Stimulated activated CD8-positive, alpha-beta memory T cell treated with anti-CD3 and anti-CD28 coated beads, Interleukin-2, amount 100 ng/mL, for 48 hours (primary cell): Measurements from ENCODE around the gene NFATC1.

Experiments
- DNase-seq, 2 donors: peaks; one replicate each; pipeline ENCODE4 v3.0.0-alpha.2; 2020; ENCODE audit warnings: low read depth in 2 of 2

NFATC1 gene

DNA sequence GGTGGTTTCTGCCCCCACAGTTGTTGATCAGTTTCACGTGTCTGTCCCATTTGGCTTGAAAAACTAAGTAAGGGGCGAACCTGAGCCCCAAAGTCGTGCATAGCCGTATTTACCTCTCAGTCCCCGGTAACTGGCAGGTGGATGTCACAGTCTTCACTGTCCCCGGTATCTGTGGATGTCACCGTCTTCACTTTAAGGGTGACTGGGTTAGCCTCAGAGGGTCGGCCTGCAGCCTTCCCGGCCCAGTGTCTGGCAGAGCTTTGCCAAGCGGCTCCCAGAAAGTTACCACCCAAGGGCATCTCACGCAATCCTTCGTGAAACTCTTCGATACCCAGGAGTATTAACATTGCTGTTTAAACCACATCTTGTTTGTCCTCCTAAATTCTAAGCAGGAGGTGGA lies 158.6 kb downstream of the NFATC1 start:
- DNase-seq, result no peak

DNA sequence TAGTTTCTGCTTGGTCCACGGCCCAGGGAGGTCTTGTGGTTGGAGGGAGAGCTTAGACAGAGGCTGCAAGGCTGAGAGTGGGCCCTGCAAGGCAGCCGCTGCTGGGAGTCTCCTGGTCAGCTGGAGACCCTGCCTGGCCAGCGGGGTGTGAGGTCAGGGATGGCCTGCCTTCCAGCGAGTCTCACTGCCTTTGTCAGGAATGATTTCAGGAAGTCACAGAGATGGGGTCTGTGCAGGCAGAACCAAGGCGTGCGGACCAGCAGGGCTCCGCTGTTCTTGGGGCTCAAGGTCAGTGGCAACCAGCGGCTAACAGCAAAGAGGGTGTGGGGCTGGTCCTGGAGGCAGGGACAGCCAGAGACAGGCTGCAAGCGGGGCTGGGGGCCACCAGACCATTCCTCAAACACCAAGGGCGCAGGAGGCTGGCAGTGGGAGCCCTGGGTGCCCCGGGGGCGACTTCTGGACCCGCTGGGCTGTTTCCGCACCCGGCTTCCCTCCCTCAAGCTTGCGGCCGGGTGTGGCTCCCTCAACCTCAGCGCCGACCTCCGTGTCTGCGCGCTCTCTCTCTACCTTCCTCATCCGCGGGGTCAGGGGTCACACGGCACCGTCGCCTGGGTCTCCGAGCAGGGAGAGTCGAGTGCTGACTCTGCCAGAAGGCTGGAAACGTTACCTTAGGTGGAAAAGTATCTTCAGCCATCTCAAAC lies 159.4 kb downstream of the NFATC1 start:
- DNase-seq, result no peak

- DNase-seq, result no peak
These were observed 160.2 kb downstream of the NFATC1 start for GRCh38 chr18:79555885-79556284.

DNA sequence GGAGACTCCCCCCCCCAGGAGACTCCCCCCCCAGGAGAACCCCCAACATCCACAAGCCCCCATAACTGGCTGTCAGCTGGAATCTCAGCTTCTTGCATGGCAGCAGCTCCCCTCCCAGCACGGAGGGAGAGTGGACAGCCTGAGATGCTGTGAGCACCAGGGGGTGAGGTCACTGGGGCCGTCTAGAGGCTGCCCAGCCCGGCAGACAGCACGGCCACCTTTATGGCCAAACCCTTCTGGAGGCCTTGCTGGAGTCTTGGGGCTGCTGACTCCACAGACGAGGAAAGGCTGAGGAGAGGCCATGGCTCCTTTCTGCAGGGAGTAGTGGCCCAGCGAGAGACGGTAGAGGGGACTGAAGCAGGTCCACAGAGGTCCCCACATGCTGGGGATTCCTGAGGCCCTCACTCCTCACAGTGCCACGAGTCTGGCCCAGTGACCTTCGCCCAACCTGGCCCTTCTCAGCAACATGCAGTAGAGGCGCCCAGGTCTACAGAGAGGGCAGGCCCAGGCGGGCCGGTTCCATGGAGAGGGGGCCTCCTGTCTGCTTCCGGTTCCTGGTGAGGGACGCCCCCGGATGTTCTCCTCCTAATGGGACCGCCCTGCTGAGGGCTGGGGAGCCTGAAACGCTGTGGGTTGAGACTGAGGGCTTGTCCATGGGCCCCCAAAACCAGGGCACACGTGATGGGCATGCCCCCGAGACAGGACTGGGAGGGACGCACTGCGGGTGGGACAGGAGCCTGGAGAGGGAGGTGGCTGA lies 161.3 kb downstream of the NFATC1 start:
- no peak for DNase-seq

DNA sequence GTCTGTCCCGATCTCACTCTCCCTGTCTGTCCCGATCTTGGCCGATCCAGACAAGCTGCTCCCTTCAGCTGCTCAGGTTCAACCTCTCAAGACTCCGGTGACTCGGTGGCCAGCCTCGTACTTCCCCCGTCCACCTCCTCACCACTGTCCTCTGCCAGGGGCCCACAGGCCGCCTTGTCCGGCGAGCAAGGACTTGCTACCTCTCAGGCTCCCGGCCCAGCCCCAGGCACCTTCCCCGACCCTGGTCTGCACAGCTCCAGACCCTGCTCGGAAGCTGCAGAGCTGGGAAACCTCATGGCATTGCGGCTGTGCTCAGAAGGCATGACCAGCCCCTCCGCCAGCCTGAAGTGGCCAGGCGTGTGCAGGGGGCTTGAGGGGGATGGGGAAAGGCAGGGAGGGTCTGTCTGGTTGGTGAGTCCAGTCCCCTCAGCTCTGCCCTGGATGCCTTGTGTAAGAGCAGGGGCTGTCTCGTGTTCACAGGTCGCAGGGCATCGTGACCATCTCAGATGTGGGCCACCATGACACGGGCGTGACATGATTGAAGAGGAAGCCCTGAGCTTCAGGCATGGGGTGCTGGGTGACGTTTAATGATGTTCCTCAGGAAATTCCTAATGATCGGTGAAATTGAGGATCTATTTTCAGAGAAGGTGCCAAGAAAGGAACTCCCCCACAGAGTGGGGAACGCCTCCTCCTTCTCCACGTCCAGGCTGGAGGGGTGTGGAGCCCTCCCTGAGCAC lies 162.6 kb downstream of the NFATC1 start:
- DNase-seq, result no peak

- no peak for DNase-seq
These were observed 163.2 kb downstream of the NFATC1 start for GRCh38 chr18:79558933-79559416.

- no peak for DNase-seq
These were observed 163.7 kb downstream of the NFATC1 start for GRCh38 chr18:79559436-79559835.

DNA sequence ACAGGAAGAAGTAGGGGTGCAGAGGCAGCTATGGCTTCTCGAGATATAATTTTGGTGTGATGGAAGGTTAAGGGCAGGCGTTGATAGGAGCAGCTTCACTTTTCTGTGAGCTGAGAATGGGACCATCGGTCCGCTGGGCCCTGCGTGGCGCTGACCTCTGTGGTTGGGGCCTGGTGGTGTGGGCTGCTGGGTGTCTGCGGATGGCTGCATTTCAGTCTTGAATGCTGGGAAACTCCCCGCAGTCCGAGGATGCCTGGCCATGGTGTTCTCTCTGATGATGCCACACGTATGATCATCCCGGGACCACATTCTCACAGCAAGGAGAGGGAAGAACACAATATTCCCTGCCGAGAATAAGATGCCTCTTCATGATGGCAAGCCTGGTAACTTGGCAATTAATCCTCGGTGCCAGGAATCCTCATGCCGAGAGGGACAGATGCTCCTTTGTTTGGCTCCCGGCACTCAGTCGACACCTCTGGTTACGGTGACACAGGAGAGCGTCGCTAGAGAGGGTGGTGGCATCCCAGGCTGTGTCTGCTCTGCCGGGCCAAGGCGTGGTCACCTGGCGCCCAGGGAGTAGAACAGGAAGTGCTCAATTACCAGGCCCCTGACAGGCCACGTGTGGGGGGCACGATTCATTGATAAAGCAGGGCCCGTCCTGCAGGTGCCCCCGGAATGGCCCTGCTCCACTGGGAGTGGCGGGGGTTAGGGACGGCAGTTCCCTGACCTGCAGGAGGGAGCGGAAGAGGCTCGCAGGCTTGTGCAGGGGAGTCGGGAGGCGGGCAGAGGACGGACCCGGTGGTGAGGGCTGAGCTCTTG lies 164.5 kb downstream of the NFATC1 start:
- no peak for DNase-seq

DNA sequence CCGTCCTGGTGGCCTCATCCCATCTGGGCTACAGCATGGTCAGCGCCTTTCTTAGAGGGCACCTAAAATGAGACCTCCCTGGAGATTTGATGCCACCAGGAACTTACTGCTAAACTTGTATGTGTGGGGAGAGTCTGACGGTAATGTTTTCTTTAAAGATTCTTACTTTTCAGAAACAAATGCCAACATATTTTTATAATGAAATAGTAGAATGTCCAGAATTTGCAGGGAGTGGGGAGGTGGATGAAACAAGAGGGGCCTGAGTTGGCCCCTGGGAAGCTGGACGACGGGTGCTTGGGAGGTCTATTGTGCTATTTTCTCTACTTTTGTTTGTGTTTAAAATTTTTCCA lies 165.1 kb downstream of the NFATC1 start:
- no peak for DNase-seq

DNA sequence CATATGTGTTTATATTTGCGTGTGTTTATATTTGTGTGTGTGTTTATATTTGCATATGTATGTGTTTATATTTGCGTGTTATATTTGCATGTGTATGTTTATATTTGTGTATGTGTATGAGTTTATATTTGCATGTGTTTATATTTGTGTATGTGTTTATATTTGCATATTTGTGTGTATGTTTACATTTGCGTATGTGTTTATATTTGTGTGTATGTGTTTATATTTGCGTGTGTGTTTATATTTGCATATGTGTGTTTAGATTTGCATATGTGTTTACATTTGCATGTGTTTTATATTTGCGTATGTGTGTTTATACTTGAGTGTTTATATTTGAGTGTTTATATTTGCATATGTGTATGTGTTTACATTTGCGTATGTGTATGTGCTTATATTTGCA lies 168.2 kb downstream of the NFATC1 start:
- DNase-seq, result no peak

DNA sequence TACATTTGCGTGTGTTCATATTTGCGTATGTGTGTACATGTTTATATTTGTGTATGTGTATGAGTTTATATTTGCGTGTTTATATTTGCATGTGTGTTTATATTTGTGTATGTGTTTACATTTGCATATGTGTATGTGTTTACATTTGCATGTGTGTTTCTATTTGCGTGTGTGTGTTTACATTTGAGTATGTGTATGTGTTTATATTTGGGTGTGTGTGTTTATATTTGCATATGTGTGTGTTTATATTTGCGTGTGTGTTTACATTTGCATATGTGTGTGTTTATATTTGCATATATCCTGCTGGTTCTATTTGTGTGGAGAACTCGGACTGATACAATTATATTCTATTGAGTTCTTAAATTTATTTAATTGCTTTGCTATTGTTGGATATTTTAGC lies 168.7 kb downstream of the NFATC1 start:
- no peak for DNase-seq

DNA sequence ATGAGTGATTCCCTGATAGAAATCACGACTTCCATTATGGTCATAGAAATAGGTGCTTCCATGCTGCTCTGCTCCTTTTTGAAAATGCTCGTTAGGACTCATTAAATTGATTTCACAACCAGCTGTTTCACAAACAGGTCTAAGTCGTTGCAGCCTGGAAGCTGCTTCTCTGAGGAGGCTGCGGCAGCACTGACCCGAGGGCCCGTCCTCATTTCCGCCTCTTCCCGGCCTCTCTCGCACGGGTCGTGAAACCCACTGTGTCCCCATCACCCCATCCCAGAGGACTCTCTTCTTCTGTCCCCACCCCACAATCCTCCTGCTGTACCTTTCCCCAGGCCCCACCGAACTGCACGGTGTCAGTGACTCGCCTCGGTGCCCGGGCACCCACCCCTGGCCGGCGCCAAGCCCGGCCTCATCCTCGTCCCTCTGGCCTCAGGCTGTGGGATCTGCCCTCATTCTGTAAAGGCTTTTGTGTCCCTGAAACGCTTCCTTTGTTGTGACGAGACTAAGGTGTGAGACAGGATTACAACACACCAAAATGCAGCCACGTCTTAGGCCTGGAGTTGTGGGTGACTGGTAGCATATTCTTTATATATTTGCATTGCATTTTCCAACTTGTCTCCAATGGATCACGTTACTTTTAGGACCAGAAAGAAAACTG lies 171.2 kb downstream of the NFATC1 start:
- DNase-seq, result no peak

DNA sequence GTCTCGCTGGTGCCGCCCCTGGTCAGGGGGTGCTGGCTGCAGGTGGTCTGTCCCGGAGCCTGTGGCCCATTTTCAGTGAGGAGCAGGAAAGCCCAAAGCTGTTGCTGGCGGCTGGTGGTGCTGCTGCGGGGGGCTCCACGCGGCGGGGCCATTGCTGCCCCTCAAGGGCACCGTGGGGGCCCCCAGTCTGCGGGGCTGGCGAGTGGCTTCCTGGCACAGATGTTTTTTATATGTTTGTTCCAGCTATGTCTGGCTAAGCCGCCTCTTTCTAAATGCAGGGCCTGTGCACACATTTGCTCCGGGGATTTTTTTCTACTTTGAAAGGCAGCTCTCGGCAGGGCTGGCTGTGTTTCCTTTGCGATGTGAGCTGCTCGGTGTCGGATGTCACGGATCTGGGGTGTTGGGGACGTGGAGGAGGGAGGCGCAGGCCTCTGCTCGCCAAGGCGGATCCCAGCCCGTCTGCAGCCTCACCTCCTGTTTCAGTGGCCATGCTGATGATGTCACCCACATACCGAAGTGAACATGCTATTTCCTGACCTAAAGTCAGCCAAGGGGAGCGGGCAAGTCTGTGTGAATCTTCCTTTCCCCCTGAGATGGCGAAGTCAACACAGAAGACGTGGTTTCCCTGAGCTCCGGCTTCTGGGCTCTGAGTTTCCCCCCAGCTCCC lies 171.9 kb downstream of the NFATC1 start:
- DNase-seq, result no peak

GRCh38 chr18:79568543-79569205 lies 172.9 kb downstream of the NFATC1 start:
- no peak for DNase-seq

DNA sequence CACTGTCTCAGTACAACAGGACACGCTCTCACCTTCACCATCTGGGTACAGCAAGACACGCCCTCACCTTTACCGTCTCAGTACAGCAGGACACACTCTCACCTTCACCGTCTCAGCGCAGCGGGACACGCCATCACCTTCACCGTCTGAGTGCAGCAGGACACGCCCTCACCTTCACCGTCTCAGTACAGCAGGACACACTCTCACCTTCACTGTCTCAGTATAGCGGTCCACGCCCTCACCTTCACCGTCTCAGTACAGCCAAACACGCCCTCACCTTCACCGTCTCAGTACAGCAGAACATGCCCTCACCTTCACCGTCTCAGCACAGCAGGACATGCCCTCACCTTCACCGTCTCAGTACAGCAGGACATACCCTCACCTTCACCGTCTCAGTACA lies 174.0 kb downstream of the NFATC1 start:
- no peak for DNase-seq

DNA sequence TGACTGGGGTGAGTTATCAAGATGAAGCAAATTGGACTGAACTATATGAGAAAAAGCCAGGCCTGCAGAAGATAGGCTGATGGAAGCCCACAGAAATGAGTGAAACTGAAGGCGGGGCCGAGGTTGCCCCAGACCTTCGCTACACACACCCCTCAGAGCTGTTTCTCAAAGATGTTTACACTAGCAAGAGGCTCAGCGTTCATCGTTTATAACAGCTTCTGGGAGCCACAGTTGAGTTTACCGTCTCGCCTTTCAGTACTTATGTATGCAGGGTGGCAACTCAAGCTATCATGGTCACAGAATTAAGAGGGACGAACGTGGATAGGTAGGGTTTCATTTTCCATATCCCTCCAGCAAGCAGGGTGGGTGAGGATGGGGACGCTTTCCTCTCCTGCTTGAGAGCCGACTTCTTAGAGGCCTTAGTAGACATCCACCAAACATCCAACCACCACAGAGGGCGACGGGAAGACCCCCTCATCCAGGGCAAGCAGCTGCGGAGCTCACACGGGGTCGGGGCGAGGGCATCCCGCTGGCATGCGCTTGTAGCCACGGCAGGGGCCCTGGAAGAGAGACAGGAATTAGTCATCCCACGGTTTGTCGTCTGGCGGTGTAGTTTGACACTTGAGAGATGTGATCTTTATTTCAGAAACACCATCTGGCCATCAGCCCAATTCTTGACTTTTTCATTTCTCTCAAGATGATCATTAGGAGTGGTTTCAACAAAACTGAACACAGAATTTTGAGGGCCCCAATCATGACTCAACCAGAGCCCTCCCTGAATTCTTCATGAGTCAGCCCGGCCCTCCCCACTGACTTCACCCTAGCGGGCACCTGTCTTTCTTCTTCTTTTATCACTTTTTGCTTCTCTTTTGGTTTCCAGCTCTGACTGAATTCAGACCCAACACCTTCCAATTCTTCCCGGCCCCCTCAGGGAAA lies 174.8 kb downstream of the NFATC1 start:
- DNase-seq, result peak in 1 of 2 donors; percentile 17

GRCh38 chr18:79571211-79572092 lies 175.7 kb downstream of the NFATC1 start:
- no peak for DNase-seq
